ENCODE data around the gene ZNF862.

The ZNF862 gene

DNA sequence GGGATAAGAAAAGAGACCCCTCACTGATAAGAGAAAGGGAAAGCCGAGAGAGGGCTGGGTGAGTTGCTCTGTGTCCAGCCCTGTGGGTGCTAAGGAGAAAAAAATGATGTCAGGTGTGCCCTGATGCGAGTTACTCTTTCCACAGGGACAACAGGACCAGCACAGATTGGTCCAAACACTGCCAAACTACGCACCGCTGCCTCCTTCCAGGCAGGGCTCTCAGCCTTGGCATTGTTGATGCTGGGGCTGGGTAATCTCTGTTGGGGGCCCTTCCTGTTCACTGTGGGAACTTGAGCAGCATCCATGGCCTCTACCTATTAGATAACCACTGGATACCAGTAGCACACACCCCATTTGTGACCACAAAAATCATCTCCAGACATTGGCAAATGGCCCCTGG, 25.3 kb downstream of the ZNF862 start:
- no peak overlapping the region for H3K56ac ChIP-seq (ENCODE audit: low read length)
- H4K8ac ChIP-seq (ENCODE audit: low read depth, low read length) = no peak overlapping the region
- WGBS (ENCODE audit: extremely low coverage, insufficient coverage, low lambda C conversion rate) = no CpG with 5 or more reads among the region's 4 CpGs
- no peak overlapping the region for H3K23ac ChIP-seq (ENCODE audit: low read length)
- no peaks in the 10 kb centered on the region for H3K27me3 ChIP-seq (ENCODE audit: insufficient read depth, low read length, poor library complexity)
- H3K4me3 ChIP-seq (ENCODE audit: low read length) = no peak overlapping the region
- H3K79me1 ChIP-seq (ENCODE audit: low read length) = no peaks in the 10 kb centered on the region
- no peaks in the 10 kb centered on the region for H3K36me3 ChIP-seq (ENCODE audit: control insufficient read depth, insufficient read depth, low read length)
- no peak overlapping the region for H2BK5ac ChIP-seq (ENCODE audit: low read length)
- no peak overlapping the region for H2BK15ac ChIP-seq (replicated peaks; ENCODE audit: low read depth)
- no peak overlapping the region for H2AK5ac ChIP-seq (ENCODE audit: low read length)
- no peaks in the 10 kb centered on the region for H3K4me1 ChIP-seq (ENCODE audit: control insufficient read depth, low read depth, low read length)
- H3K79me2 ChIP-seq (ENCODE audit: control insufficient read depth, insufficient read depth, low read length) = no peaks in the 10 kb centered on the region
- no peak overlapping the region for H3K9ac ChIP-seq (ENCODE audit: low read length)
- no peak overlapping the region for H4K5ac ChIP-seq (ENCODE audit: low read length)
- DNase-seq = no peak
- no peak overlapping the region for H2BK120ac ChIP-seq (ENCODE audit: low read depth, low read length)
- no peak overlapping the region for H3K27ac ChIP-seq (ENCODE audit: low read depth, low read length)
- no peak overlapping the region for H3K4ac ChIP-seq (ENCODE audit: low read depth, low read length)
- no peak overlapping the region for H3K18ac ChIP-seq (ENCODE audit: low read length)
- H3K4me2 ChIP-seq (ENCODE audit: low read length) = no peak overlapping the region

DNA sequence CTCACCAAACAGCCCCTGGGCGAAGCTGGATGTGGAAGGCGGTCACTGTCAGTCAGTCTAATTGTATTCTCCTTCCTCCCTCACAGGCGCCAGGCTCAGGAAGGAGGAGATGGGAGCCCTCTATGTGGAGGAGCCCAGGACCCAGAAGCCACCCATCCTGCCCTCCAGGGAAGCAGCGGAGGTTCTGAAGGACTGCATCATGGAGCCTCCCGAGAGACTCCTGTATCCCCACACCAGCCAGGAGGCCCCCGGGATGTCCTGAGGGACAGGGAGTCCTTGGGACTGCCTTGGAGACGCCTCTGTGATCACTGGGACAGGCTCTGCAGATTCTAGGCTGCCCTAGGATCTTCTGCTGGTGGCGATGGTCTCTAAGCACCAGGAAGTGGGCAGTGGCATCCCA, 25.8 kb downstream of the ZNF862 start:
- H4K8ac ChIP-seq (ENCODE audit: low read depth, low read length) = no peak overlapping the region
- no peaks in the 10 kb centered on the region for H3K79me2 ChIP-seq (ENCODE audit: control insufficient read depth, insufficient read depth, low read length)
- H3K56ac ChIP-seq (ENCODE audit: low read length) = no peak overlapping the region
- no peak overlapping the region for H2BK120ac ChIP-seq (ENCODE audit: low read depth, low read length)
- WGBS (ENCODE audit: extremely low coverage, insufficient coverage, low lambda C conversion rate) = no CpG with 5 or more reads among the region's 8 CpGs
- no peak for DNase-seq
- H3K4me2 ChIP-seq (ENCODE audit: low read length) = no peak overlapping the region
- H3K9ac ChIP-seq (ENCODE audit: low read length) = no peak overlapping the region
- H2BK15ac ChIP-seq (replicated peaks; ENCODE audit: low read depth) = no peak overlapping the region
- no peaks in the 10 kb centered on the region for H3K4me1 ChIP-seq (ENCODE audit: control insufficient read depth, low read depth, low read length)
- H3K27ac ChIP-seq (ENCODE audit: low read depth, low read length) = no peak overlapping the region
- no peak overlapping the region for H2BK5ac ChIP-seq (ENCODE audit: low read length)
- no peaks in the 10 kb centered on the region for H3K36me3 ChIP-seq (ENCODE audit: control insufficient read depth, insufficient read depth, low read length)
- H3K4me3 ChIP-seq (ENCODE audit: low read length) = no peak overlapping the region
- no peaks in the 10 kb centered on the region for H3K79me1 ChIP-seq (ENCODE audit: low read length)
- no peak overlapping the region for H3K18ac ChIP-seq (ENCODE audit: low read length)
- H3K4ac ChIP-seq (ENCODE audit: low read depth, low read length) = no peak overlapping the region
- no peak overlapping the region for H2AK5ac ChIP-seq (ENCODE audit: low read length)
- H3K23ac ChIP-seq (ENCODE audit: low read length) = no peak overlapping the region
- H3K27me3 ChIP-seq (ENCODE audit: insufficient read depth, low read length, poor library complexity) = no peaks in the 10 kb centered on the region
- no peak overlapping the region for H4K5ac ChIP-seq (ENCODE audit: low read length)

DNA sequence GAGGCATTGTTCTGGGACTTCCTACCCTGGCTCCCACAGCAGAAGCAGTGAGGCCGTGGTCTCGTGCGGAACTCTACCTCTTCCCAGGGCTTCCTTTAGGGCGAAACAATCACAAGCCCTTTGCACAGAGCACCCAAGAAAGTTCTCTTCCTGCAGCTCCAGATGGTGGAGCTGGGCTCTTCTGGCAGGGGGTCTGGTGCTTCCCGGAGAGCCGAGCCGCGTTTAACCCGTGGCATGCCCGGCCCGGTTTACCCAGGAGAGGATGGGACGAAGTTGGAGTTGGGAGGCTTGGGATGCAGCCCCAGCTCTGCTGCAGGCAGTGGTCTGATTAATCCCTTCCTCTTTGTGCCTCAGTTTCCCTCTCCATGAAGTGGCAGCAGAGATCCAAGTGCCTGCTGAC, 26.6 kb downstream of the ZNF862 start:
- H2AK5ac ChIP-seq (ENCODE audit: low read length) = no peak overlapping the region

DNA sequence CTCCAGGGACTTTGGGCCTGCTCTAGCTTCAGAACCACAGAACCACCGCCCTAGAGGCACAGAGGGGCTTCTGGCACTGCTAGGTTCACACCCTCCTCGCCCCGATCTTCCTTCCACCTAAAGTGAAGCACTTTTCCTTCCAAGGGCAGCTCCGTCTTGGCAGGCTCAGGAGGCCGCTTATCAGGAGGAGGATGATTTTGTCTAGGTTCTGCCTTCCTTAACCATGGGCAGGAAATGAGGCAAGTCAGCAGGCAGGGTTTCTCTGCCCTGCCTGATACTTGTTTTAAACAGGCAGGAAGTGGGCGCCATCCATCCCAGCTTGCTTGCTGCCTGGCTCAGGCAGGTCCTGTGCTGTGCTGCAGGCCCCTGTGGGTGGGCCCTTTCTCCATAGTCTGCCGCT, 27.3 kb downstream of the ZNF862 start:
- no CpG with 5 or more reads among the region's 7 CpGs for WGBS (ENCODE audit: extremely low coverage, insufficient coverage, low lambda C conversion rate)

More for the DNA sequence above, 26.6 kb downstream of the ZNF862 start:
- no CpG with 5 or more reads among the region's 12 CpGs for WGBS (ENCODE audit: extremely low coverage, insufficient coverage, low lambda C conversion rate)
- Histone ChIP-seq H3K18ac (ENCODE audit: low read length) (no peak overlapping the region), H3K79me2 (ENCODE audit: control insufficient read depth, insufficient read depth, low read length) (no peaks in the 10 kb centered on the region), H2BK120ac (ENCODE audit: low read depth, low read length) (no peak overlapping the region), H3K27ac (ENCODE audit: low read depth, low read length) (no peak overlapping the region), H2BK15ac (replicated peaks; ENCODE audit: low read depth) (no peak overlapping the region), H4K8ac (ENCODE audit: low read depth, low read length) (no peak overlapping the region), H4K5ac (ENCODE audit: low read length) (no peak overlapping the region), H3K27me3 (ENCODE audit: insufficient read depth, low read length, poor library complexity) (no peaks in the 10 kb centered on the region), H3K79me1 (ENCODE audit: low read length) (no peaks in the 10 kb centered on the region), H3K23ac (ENCODE audit: low read length) (no peak overlapping the region), H3K4me3 (ENCODE audit: low read length) (no peak overlapping the region), H3K4me1 (ENCODE audit: control insufficient read depth, low read depth, low read length) (no peaks in the 10 kb centered on the region), H2BK5ac (ENCODE audit: low read length) (no peak overlapping the region), H3K4me2 (ENCODE audit: low read length) (no peak overlapping the region), H3K4ac (ENCODE audit: low read depth, low read length) (no peak overlapping the region), H3K36me3 (ENCODE audit: control insufficient read depth, insufficient read depth, low read length) (no peaks in the 10 kb centered on the region), H3K56ac (ENCODE audit: low read length) (no peak overlapping the region), H3K9ac (ENCODE audit: low read length) (no peak overlapping the region)
- no peak for DNase-seq

DNA sequence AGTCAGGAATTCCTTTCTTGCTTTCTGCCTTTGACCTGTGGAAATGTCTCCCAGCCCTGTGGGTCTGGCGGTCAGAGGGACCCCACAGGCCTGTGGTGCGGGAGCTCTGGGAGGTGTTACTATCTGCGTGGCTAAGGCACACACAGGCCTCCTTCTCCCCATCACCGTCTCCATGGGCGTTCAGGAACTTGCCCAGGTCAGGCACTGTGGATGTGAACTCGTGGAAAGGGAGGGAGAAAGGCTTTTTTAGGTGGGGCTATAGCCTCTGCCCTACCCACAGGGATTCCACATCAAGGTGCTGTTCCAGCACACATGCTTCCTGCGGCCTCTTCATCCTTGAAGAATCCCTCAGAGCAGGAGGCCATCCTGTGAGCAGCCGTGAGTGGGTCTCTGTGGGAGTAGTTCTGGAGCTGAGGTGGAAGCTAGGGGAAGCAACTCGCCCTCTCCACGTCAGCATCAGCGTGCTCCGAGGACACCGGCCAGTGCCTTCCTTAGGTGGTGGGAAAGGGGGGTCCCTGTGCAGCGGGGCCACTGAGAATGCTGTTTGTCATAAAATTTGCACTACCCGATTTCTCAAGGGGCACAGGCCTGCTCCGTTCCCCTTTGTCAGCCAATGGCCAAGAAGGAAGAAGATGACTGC, 28.1 kb downstream of the ZNF862 start:
- H3K27ac ChIP-seq (ENCODE audit: low read depth, low read length) = no peak overlapping the region
- no peak overlapping the region for H3K18ac ChIP-seq (ENCODE audit: low read length)
- H2BK5ac ChIP-seq (ENCODE audit: low read length) = no peak overlapping the region
- no peak overlapping the region for H3K23ac ChIP-seq (ENCODE audit: low read length)
- no peak overlapping the region for H4K8ac ChIP-seq (ENCODE audit: low read depth, low read length)
- DNase-seq = no peak
- no peak overlapping the region for H2BK120ac ChIP-seq (ENCODE audit: low read depth, low read length)
- H3K9ac ChIP-seq (ENCODE audit: low read length) = no peak overlapping the region
- H3K4me1 ChIP-seq (ENCODE audit: control insufficient read depth, low read depth, low read length) = no peaks in the 10 kb centered on the region
- H3K79me2 ChIP-seq (ENCODE audit: control insufficient read depth, insufficient read depth, low read length) = no peaks in the 10 kb centered on the region
- no peaks in the 10 kb centered on the region for H3K36me3 ChIP-seq (ENCODE audit: control insufficient read depth, insufficient read depth, low read length)
- H2AK5ac ChIP-seq (ENCODE audit: low read length) = no peak overlapping the region
- H3K4me3 ChIP-seq (ENCODE audit: low read length) = no peak overlapping the region
- no peak overlapping the region for H3K4ac ChIP-seq (ENCODE audit: low read depth, low read length)
- no peak overlapping the region for H3K4me2 ChIP-seq (ENCODE audit: low read length)
- WGBS (ENCODE audit: extremely low coverage, insufficient coverage, low lambda C conversion rate) = no CpG with 5 or more reads among the region's 16 CpGs
- H2BK15ac ChIP-seq (replicated peaks; ENCODE audit: low read depth) = no peak overlapping the region
- no peak overlapping the region for H3K56ac ChIP-seq (ENCODE audit: low read length)
- H3K27me3 ChIP-seq (ENCODE audit: insufficient read depth, low read length, poor library complexity) = no peaks in the 10 kb centered on the region
- no peaks in the 10 kb centered on the region for H3K79me1 ChIP-seq (ENCODE audit: low read length)
- H4K5ac ChIP-seq (ENCODE audit: low read length) = no peak overlapping the region

More for the DNA sequence above, 27.3 kb downstream of the ZNF862 start:
- no peaks in the 10 kb centered on the region for H3K4me1 ChIP-seq (ENCODE audit: control insufficient read depth, low read depth, low read length)
- no peak overlapping the region for H3K4me2 ChIP-seq (ENCODE audit: low read length)
- H3K79me1 ChIP-seq (ENCODE audit: low read length) = no peaks in the 10 kb centered on the region
- no peak overlapping the region for H2AK5ac ChIP-seq (ENCODE audit: low read length)
- H3K4ac ChIP-seq (ENCODE audit: low read depth, low read length) = no peak overlapping the region
- no peak overlapping the region for H3K4me3 ChIP-seq (ENCODE audit: low read length)
- no peaks in the 10 kb centered on the region for H3K36me3 ChIP-seq (ENCODE audit: control insufficient read depth, insufficient read depth, low read length)
- no peaks in the 10 kb centered on the region for H3K27me3 ChIP-seq (ENCODE audit: insufficient read depth, low read length, poor library complexity)
- H3K18ac ChIP-seq (ENCODE audit: low read length) = no peak overlapping the region
- no peak overlapping the region for H3K56ac ChIP-seq (ENCODE audit: low read length)
- H3K9ac ChIP-seq (ENCODE audit: low read length) = no peak overlapping the region
- H4K5ac ChIP-seq (ENCODE audit: low read length) = no peak overlapping the region
- H4K8ac ChIP-seq (ENCODE audit: low read depth, low read length) = no peak overlapping the region
- no peak for DNase-seq
- no peak overlapping the region for H2BK15ac ChIP-seq (replicated peaks; ENCODE audit: low read depth)
- H2BK5ac ChIP-seq (ENCODE audit: low read length) = no peak overlapping the region
- no peak overlapping the region for H3K27ac ChIP-seq (ENCODE audit: low read depth, low read length)
- H3K23ac ChIP-seq (ENCODE audit: low read length) = no peak overlapping the region
- no peak overlapping the region for H2BK120ac ChIP-seq (ENCODE audit: low read depth, low read length)
- H3K79me2 ChIP-seq (ENCODE audit: control insufficient read depth, insufficient read depth, low read length) = no peaks in the 10 kb centered on the region

DNA sequence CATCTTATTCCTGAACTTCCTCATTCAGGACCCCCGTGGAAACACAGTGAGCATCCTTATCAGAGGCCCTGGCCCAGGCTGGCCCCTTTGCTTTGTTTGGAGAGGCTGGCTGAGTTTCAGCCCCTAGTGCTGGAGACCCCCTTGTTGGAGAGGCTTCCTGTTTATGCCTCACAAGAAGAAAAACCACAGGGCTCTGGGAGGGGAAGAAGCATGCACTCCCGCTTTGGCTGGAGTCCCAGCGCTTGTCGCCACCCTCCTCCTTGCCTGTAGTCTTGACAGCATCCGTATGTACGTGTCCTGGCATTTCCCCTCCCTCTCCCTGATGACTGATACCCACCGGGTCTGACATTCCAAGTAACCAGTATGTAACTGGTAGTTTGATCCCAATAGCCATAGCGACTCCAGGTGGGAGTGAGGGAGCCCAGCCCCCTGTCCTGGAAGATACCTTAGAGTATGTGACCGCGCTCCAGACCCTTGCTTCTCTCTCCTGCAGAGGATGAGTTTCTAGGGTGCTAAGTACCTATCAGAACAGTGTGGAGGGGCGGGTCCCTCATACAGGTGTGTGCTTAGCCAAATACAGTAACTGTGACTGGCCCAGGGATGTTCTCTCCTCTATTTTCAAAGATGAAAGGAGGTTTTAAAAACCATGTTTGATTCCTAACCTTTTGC, 28.7 kb downstream of the ZNF862 start:
- H3K4me3 ChIP-seq (ENCODE audit: low read length) = no peak overlapping the region
- H2BK15ac ChIP-seq (replicated peaks; ENCODE audit: low read depth) = no peak overlapping the region
- no peaks in the 10 kb centered on the region for H3K79me2 ChIP-seq (ENCODE audit: control insufficient read depth, insufficient read depth, low read length)
- H4K5ac ChIP-seq (ENCODE audit: low read length) = no peak overlapping the region
- no peak overlapping the region for H3K23ac ChIP-seq (ENCODE audit: low read length)
- no peak overlapping the region for H3K4ac ChIP-seq (ENCODE audit: low read depth, low read length)
- no peak overlapping the region for H2AK5ac ChIP-seq (ENCODE audit: low read length)
- WGBS (ENCODE audit: extremely low coverage, insufficient coverage, low lambda C conversion rate) = no CpG with 5 or more reads among the region's 11 CpGs
- no peaks in the 10 kb centered on the region for H3K79me1 ChIP-seq (ENCODE audit: low read length)
- no peak overlapping the region for H3K4me2 ChIP-seq (ENCODE audit: low read length)
- H3K56ac ChIP-seq (ENCODE audit: low read length) = no peak overlapping the region
- no peak for DNase-seq
- no peaks in the 10 kb centered on the region for H3K27me3 ChIP-seq (ENCODE audit: insufficient read depth, low read length, poor library complexity)
- no peaks in the 10 kb centered on the region for H3K36me3 ChIP-seq (ENCODE audit: control insufficient read depth, insufficient read depth, low read length)
- H2BK120ac ChIP-seq (ENCODE audit: low read depth, low read length) = no peak overlapping the region
- H3K27ac ChIP-seq (ENCODE audit: low read depth, low read length) = no peak overlapping the region
- no peak overlapping the region for H3K9ac ChIP-seq (ENCODE audit: low read length)
- no peak overlapping the region for H2BK5ac ChIP-seq (ENCODE audit: low read length)
- H3K4me1 ChIP-seq (ENCODE audit: control insufficient read depth, low read depth, low read length) = no peaks in the 10 kb centered on the region
- no peak overlapping the region for H4K8ac ChIP-seq (ENCODE audit: low read depth, low read length)
- no peak overlapping the region for H3K18ac ChIP-seq (ENCODE audit: low read length)

Data from mesendoderm (in vitro differentiated cells).